GM23248 (cell line): ENCODE results near the gene ERH. TPM values are rescaled to one million over a fixed set of nuclear protein-coding genes. Genes with fewer than 3 reads are reported as not detected.

Experiments used
- DNase-seq: peaks from one replicate; pipeline ENCODE4 v3.0.0-alpha.2; 2015
- H2AFZ ChIP-seq: fragments of 200-600 bp; sonication (generic); 2 replicates; pipeline ENCODE4 v1.6.1; 2016; ENCODE audit warnings: antibody characterized with exemption
- H3F3A ChIP-seq: fragments of 200-600 bp; sonication (generic); 2 replicates; pipeline ENCODE4 v1.6.1; 2016; ENCODE audit warnings: mild to moderate bottlenecking, antibody characterized with exemption, mixed run types; ENCODE audit not compliant: insufficient read depth
- H3K27ac ChIP-seq: fragments of 200-600 bp; sonication (generic); 2 replicates; pipeline ENCODE4 v1.5.1; 2016; ENCODE audit warnings: mild to moderate bottlenecking
- H3K27me3 ChIP-seq: fragments of 200-600 bp; sonication (generic); replicated peaks from 2 replicates; pipeline ENCODE4 v1.6.1; 2016; ENCODE audit warnings: mild to moderate bottlenecking; ENCODE audit not compliant: insufficient read depth
- H3K36me3 ChIP-seq: fragments of 200-600 bp; sonication (generic); 2 replicates; pipeline ENCODE4 v1.6.1; 2016; ENCODE audit warnings: low read depth, mild to moderate bottlenecking
- H3K4me1 ChIP-seq: fragments of 200-600 bp; sonication (generic); 2 replicates; pipeline ENCODE4 v1.6.1; 2016; ENCODE audit warnings: mild to moderate bottlenecking; ENCODE audit not compliant: insufficient read depth
- H3K4me2 ChIP-seq: fragments of 200-600 bp; sonication (generic); one replicate; pipeline ENCODE4 v1.6.1; 2016; ENCODE audit warnings: mild to moderate bottlenecking; ENCODE audit not compliant: unreplicated experiment
- H3K4me3 ChIP-seq: fragments of 200-600 bp; sonication (generic); 2 replicates; pipeline ENCODE4 v1.5.1; 2016; ENCODE audit warnings: mild to moderate bottlenecking
- H3K79me2 ChIP-seq: fragments of 200-600 bp; sonication (generic); 2 replicates; pipeline ENCODE4 v1.6.1; 2016; ENCODE audit warnings: mild to moderate bottlenecking; ENCODE audit not compliant: insufficient read depth
- H3K9ac ChIP-seq: fragments of 200-600 bp; sonication (generic); 2 replicates; pipeline ENCODE4 v1.6.1; 2016; ENCODE audit warnings: mild to moderate bottlenecking
- H3K9me2 ChIP-seq: fragments of 200-600 bp; sonication (generic); 2 replicates; pipeline ENCODE4 v1.6.1; 2016; ENCODE audit warnings: mixed run types, mild to moderate bottlenecking, moderate library complexity; ENCODE audit not compliant: insufficient read depth
- H3K9me3 ChIP-seq: fragments of 200-600 bp; sonication (generic); one replicate; pipeline ENCODE4 v1.6.1; 2017; ENCODE audit warnings: low read depth
- H4K20me1 ChIP-seq: fragments of 200-600 bp; sonication (generic); 2 replicates; pipeline ENCODE4 v1.6.0; 2016; ENCODE audit not compliant: insufficient read depth
- EZH2 ChIP-seq: fragments of 200-600 bp; sonication (generic); IDR thresholded peaks from 2 replicates; pipeline ENCODE4 v1.6.1; 2018; ENCODE audit warnings: antibody characterized with exemption, mild to moderate bottlenecking; ENCODE audit not compliant: insufficient read depth, poor library complexity, severe bottlenecking
- EZH2phosphoT487 ChIP-seq: fragments of 200-600 bp; sonication (generic); IDR thresholded peaks from 2 replicates; pipeline ENCODE4 v1.6.1; 2018; ENCODE audit warnings: antibody characterized with exemption, moderate library complexity, mild to moderate bottlenecking, low read depth; ENCODE audit not compliant: insufficient read depth
- WGBS, 2 experiments: methylation state at CpG; one replicate each; pipeline ENCODE4 v1.1.6; 2015 to 2017; ENCODE audit warnings: low lambda C conversion rate in 2 of 2, low coverage in 1 of 2; ENCODE audit errors: missing lambda C conversion rate in 2 of 2; 5-methylcytosine and 5-hydroxymethylcytosine counted together
- in situ Hi-C: fragments of 300-500 bp; cut with MboI; formaldehyde crosslinking; loops from 2 replicates; pipeline ENCODE4 v1.15.0; 2020
- polyA plus RNA-seq: library from polyadenylated mRNA; unstranded; fragments of >200 nt; fragmentation: Nextera tagmentation; extraction: Ambion mirVana; gene quantifications from 2 replicates; pipeline ENCODE4 v1.2.1, GENCODE V29; 2016
- total RNA-seq: library from RNA; depleted of rRNA; stranded (reverse); fragments of >200 nt; shearing (Covaris generic); gene quantifications from 2 replicates; pipeline ENCODE4 v1.2.3, GENCODE V29; 2014

Gene ERH
- total and polyA plus RNA-seq, 2 experiments from 2014 or later: 70.4 to 136 TPM

DNA sequence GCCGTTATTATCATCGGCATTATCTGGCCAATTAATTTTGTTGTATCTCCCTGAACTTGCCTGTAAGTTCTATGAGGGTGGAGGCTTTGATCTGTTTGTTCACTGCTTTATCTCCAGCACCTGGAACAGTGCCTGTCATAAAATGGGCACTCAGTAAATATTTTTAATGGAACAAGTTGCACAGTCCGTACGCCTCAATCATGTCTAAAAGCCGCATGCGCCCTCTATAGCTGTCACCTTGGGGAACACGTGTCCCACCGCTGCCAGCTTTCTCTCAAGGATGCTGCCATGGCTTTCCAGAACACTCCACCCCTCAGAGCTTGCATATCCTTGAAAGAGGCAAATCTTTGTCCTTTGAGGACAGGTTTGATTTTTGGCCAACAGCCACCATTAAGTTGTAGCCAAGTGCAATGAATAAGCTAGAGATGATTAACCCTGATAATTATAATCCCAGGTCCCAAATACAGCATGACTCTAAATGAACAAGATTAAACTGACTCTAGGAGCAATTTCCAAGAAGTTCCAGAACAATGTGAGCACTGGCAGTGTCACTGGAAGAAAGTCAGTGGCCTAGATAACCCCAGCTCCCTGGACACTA, 55.1 kb downstream of the ERH start:
- Histone ChIP-seq H3K79me2 (no peaks in the 10 kb centered on the region), H3K27me3 (no peaks in the 10 kb centered on the region; the same call in 1 of the 2 replicates), H3K4me2 (no peak overlapping the region), H3K9me2 (no peaks in the 10 kb centered on the region), H3K36me3 (no peaks in the 10 kb centered on the region), H3F3A (no peaks in the 10 kb centered on the region), H4K20me1 (no peaks in the 10 kb centered on the region), H3K4me1 (no peaks in the 10 kb centered on the region), H3K4me3 (no peak overlapping the region), H2AFZ (no peak overlapping the region), H3K27ac (no peak overlapping the region), H3K9ac (no peak overlapping the region), H3K9me3 (no peaks in the 10 kb centered on the region)
- 77 to 88% methylated on average over 8 of the region's 8 CpGs for WGBS, 2 experiments
- TF ChIP-seq EZH2 (no peak), EZH2phosphoT487 (no peak)
- in situ Hi-C loops: no loop called here
- DNase-seq: no peak

DNA sequence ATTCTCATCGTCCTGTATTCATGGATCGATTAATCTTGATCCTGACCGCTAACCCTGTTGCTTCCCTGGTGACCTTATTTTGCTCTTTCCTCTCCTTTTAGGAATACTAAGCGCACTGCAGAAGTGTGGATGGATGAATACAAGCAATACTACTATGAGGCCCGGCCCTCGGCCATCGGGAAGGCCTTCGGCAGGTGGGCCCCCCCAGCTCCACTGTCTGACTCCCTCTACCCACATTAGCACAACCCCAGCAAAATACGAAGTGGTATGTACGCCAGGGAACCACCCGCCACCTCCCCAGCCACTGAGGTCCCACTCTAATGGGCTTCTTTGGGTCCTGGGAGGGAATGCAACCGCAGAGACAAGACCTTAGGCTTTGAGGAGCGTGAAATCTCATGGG, 58.7 kb downstream of the ERH start:
- DNase-seq: no peak
- H3K9ac ChIP-seq: no peak overlapping the region
- in situ Hi-C loops: no loop called here
- no peaks in the 10 kb centered on the region for H3K79me2 ChIP-seq
- H2AFZ ChIP-seq: no peak overlapping the region
- H3K4me1 ChIP-seq: no peaks in the 10 kb centered on the region
- H3K4me3 ChIP-seq: no peak overlapping the region
- no peaks in the 10 kb centered on the region for H4K20me1 ChIP-seq
- no peaks in the 10 kb centered on the region for H3K9me2 ChIP-seq
- H3F3A ChIP-seq: no peaks in the 10 kb centered on the region
- WGBS, 2 experiments: 80 to 81% methylated on average over 13 of the region's 13 CpGs
- no peaks in the 10 kb centered on the region for H3K36me3 ChIP-seq
- H3K4me2 ChIP-seq: no peak overlapping the region
- TF ChIP-seq EZH2phosphoT487: no peak
- no peak for TF ChIP-seq EZH2
- H3K9me3 ChIP-seq: no peaks in the 10 kb centered on the region
- H3K27ac ChIP-seq: no peak overlapping the region
- no peaks in the 10 kb centered on the region; the same call in 1 of the 2 replicates for H3K27me3 ChIP-seq

DNA sequence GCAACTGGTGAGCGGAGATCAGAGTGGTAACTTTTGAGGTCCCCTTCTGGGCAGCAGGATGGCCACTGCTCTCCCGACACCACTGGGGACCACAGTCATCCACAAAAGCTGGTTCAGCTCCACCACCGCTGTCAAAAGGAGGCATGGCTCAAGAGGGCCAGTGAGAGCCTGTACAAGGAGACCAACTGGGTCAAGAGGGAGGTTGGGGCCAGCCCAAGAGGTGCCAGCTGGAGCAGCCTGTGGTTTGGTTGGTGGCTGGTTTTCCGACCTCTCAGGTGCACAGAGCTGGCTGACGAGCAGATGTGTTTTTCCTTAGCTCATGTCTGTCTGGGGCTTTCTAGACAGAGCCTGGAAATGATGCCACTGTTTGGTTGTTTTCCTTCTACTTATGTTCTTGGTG, 60.1 kb downstream of the ERH start:
- H3K9ac ChIP-seq: no peak overlapping the region
- H3K27me3 ChIP-seq: no peaks in the 10 kb centered on the region; the same call in 1 of the 2 replicates
- H3K4me1 ChIP-seq: no peaks in the 10 kb centered on the region
- in situ Hi-C loops: no loop called here
- no peaks in the 10 kb centered on the region for H3K9me3 ChIP-seq
- H4K20me1 ChIP-seq: no peaks in the 10 kb centered on the region
- H3K27ac ChIP-seq: no peak overlapping the region
- no peak overlapping the region for H3K4me2 ChIP-seq
- no peak overlapping the region for H2AFZ ChIP-seq
- no peak overlapping the region for H3K4me3 ChIP-seq
- DNase-seq: no peak
- H3F3A ChIP-seq: no peaks in the 10 kb centered on the region
- no peaks in the 10 kb centered on the region for H3K9me2 ChIP-seq
- no peak for TF ChIP-seq EZH2
- no peak for TF ChIP-seq EZH2phosphoT487
- no peaks in the 10 kb centered on the region for H3K36me3 ChIP-seq
- 68 to 72% methylated on average over 5 of the region's 5 CpGs for WGBS, 2 experiments
- H3K79me2 ChIP-seq: no peaks in the 10 kb centered on the region

DNA sequence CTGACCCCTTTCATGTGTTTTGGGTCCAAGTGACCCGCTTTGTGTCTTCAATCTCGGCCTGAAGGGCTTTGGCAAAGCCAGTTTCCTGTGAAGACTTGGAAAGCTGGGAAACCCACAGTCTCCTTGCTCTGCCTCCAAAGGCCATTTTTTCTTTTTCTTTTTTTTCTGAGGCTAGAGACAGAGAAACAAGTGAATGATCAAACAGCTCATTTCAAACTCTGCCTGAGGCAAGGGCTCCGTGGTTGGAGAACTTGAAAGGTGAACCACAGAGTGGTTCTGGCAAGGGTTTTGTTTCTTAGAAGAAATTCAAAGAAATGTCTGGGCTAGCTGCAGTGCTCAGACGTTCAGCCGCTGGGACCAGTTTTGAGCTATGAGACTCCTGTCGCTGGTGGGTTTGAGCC, 62.7 kb downstream of the ERH start:
- H3F3A ChIP-seq: no peaks in the 10 kb centered on the region
- in situ Hi-C loops: no loop called here
- H3K4me1 ChIP-seq: no peaks in the 10 kb centered on the region
- no peak overlapping the region for H3K4me3 ChIP-seq
- TF ChIP-seq EZH2phosphoT487 (no peak), EZH2 (no peak)
- no peaks in the 10 kb centered on the region for H3K9me2 ChIP-seq
- 49 to 52% methylated on average over 6 of the region's 6 CpGs for WGBS, 2 experiments
- H3K4me2 ChIP-seq: no peak overlapping the region
- no peaks in the 10 kb centered on the region; the same call in 1 of the 2 replicates for H3K27me3 ChIP-seq
- H3K9me3 ChIP-seq: no peaks in the 10 kb centered on the region
- H3K36me3 ChIP-seq: no peaks in the 10 kb centered on the region
- no peak overlapping the region for H3K9ac ChIP-seq
- H3K79me2 ChIP-seq: no peaks in the 10 kb centered on the region
- DNase-seq: peak; percentile 12
- no peak overlapping the region for H3K27ac ChIP-seq
- H2AFZ ChIP-seq: no peak overlapping the region
- no peaks in the 10 kb centered on the region for H4K20me1 ChIP-seq

GRCh38 chr14:69334576-69334975, 63.5 kb downstream of the ERH start:
- Histone ChIP-seq H3K27ac (no peak overlapping the region), H3F3A (no peaks in the 10 kb centered on the region), H3K4me2 (no peak overlapping the region), H3K9me3 (no peaks in the 10 kb centered on the region), H4K20me1 (no peaks in the 10 kb centered on the region), H3K9ac (no peak overlapping the region), H3K36me3 (no peaks in the 10 kb centered on the region), H3K79me2 (no peaks in the 10 kb centered on the region), H3K4me1 (no peaks in the 10 kb centered on the region), H3K9me2 (no peaks in the 10 kb centered on the region), H3K4me3 (no peak overlapping the region), H2AFZ (no peak overlapping the region), H3K27me3 (no peaks in the 10 kb centered on the region; the same call in 1 of the 2 replicates)
- 57 to 73% methylated on average over 6 of the region's 6 CpGs for WGBS, 2 experiments
- TF ChIP-seq EZH2phosphoT487 (no peak), EZH2 (no peak)
- in situ Hi-C loops: no loop called here
- DNase-seq: no peak
